ENCODE data around the gene BAAT.
"Not testable (repeated sequence)": the region's sequence is repeated elsewhere in the genome, so short reads cannot be mapped to it uniquely, and the experiment has no call there.

Gene BAAT

DNA sequence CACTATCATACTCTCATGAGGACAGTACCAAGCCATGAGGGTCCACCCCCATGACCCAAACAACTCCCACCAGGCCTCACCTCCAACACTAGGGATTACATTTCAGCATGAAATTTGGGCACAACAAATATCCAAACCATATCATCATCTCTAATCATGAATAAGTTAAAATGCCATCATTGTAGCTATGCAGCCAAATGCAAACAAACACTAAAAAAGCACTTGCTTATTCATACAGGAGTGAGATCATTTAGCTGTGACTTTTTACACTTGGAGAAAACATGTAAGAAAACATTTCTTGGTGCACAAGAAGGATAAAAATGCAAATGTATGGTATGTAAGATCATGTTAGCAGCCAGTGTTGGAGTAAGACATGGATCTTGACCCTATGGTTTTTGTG is 24.2 kb downstream of the BAAT start:
- no peak for DNase-seq (ENCODE audit: low read depth)

- no peak for DNase-seq (ENCODE audit: low read depth)
Measured at GRCh38 chr9:101359679-101360078, 25.1 kb downstream of the BAAT start.

DNA sequence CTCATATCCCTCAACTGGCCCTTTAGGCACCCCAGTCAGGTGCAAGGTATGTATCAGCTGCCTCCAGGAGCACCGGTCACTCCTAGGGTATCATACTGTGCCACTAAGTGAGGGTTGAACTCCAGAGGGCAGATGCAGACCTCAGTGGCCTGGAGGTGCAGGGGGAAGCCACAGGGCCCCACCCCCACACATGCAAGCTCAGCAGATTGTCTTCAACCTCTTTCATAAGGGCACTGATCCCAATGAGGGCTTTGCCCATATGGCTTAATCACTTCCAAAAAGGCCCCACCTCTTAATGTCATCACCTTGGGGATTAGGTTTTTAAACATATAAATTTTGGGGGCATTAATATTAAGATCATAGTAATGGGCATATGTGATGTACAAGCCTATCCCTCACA is 28.2 kb downstream of the BAAT start:
- DNase-seq (ENCODE audit: low read depth), result no peak

DNA sequence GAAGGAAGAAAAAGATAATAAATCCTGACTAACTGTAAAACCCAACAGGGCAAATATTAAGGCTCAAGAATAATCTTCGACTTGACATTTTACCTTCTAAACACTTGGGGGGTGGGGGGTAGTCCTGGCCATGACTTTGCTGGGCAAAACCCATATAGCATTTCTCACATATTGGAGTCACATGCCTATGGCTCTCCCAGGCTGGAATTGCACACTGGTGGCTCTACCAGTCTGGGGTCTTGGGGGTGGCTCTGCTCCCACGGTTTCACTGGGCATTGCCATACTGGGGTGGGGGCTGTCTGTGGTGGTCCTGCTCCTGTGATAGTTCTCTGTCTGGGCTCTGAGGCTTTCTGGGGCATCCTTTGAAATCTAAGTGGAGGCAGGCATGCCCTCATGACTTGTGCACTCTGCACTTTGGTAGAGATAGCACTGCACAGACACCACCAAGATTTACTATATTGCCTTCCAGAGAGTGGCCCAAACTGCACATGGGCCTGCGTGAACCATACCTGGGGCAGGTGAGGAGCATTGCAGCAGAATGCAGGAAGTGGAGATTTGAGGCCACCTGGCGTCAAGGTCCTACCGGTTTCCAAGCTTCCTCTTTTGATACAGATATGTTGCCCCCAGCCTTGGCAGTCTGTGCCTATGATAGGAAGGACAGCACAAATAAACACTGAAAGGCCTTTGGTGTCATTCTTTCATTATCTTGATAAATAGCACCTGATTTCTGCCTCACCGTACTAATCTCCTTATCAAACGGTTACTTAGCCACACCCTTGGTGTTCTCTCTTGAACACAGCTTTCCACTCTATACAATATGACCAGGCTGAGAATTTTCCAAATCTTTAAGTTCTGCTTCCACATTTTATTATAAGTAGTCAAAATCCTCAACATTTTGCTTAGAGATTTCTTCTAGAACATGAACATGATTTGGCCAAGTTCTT is 29.8 kb downstream of the BAAT start:
- no peak for DNase-seq (ENCODE audit: low read depth)

DNA sequence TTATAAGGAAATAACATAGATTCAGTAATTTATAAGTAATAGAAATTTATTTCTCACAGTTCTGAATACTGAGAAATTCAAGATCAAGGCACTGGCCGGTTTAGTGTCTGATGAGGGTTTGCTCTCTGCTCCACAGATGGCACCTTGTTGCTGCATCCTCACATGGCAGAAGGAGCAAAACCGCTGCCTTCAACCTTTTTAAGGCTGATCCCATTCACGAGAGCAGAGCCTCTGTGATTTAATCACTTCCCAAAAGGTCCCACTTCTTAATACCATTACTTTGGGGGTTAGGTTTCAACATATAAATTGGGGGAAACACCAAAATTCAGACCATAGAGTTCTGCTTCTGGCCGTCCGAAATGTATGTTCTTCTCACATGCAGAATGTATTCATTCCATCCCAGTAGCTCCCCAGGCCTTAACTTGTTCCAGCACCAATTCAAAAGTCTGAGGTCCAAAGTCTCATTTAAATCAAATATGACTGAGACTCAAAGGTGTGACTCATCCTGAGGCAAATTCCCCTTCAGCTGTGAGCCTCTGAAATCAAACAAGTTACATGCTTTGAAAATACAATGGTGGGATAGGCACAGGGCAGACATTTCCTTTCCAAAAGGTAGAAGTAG is 30.6 kb downstream of the BAAT start:
- DNase-seq (ENCODE audit: low read depth), result no peak

DNA sequence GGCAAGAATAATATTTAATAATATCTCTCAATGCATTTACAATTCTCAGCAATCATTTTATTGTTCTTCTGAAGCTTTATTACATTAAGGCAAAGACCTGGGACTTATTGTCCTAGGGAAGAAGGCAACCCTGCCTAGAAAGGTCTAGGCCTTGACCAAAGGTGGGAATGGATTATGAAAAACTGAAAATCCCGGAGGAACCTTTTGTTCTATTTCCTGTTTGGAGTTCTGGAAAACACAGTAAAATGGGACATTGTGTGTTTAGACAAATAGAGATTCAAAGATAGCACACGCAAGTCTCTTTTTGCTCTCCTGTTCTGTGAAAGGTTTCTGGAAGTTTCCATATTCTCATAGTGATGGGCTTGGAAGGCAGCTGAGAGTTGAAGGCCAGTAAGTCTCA is 31.1 kb downstream of the BAAT start:
- no peak for DNase-seq (ENCODE audit: low read depth)

DNA sequence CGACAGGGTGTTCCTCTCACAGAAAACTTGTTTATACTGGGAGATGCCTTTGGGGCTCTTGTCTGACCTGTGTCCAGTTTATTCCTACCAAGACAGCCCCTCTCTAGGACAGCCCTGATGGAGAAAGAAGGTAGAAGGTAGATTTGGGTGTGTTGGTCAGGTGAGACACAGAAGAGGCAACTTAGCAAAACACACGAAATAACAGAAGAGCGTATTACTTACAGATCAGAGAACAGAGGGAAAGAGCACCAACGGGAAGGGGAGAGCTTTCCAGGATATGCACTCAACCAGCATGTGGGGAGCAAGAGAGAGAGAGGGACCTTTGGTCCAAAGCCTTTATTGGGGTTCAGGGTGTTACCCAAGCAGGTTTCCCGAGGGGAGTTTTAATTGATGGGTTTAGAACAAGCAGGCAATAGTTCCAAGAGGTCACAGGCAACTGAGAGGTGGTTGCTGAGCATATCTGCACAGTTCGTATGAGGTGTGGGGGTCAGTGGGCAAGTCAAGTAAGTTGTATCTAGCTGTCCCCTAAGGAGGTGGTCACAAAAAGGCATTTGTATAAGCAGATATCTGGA is 31.8 kb downstream of the BAAT start:
- DNase-seq (ENCODE audit: low read depth), result no peak

- DNase-seq (ENCODE audit: low read depth), result no peak
Measured at GRCh38 chr9:101350285-101350684, 34.5 kb downstream of the BAAT start.

- no peak for DNase-seq (ENCODE audit: low read depth)
Measured at GRCh38 chr9:101342595-101342994, 42.2 kb downstream of the BAAT start.

- no peak for DNase-seq (ENCODE audit: low read depth)
Measured at GRCh38 chr9:101341958-101342357, 42.8 kb downstream of the BAAT start.

GRCh38 chr9:101337237-101337636 is 47.6 kb downstream of the BAAT start:
- DNase-seq (ENCODE audit: low read depth), result no peak

GRCh38 chr9:101336091-101336490 is 48.7 kb downstream of the BAAT start:
- DNase-seq (ENCODE audit: low read depth), result no peak

DNA sequence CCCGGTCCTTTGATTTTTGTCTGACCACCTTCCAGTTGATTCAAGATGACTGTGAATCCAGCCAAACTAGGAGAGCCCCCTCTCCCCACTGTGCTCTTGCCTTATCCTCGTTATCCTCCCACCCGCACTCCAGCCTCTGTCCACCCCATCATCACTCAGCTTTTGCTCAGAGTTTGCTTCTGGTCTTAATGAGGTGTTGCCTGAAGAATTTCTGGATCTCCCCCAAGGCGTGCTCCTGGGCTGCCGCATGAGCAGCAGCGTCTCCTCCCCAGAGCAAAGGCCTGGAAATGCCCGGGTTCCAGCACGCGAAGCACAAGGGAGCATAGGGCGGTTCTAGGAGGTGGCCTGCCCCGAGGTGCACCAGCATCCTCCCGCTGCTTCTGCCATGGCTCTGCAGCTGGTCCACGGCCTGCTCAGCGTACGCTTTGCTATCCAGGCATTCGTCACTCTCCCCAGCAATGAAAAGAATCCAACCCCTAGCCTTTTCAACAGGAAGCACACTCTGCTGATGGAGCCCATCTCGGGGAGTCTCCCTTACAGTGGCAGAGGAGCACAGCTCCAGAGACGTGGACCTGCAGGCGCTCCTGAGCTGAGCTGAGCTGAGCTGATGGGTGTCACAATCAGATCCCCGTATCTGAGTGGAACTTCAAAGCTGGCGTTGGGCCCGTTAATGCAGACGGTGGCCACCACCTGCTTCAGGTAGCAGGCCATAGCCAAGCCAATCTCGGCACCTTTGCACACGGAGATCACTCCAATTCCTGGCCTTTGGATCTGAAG is 50.7 kb downstream of the BAAT start:
- no peak for DNase-seq (ENCODE audit: low read depth)

GRCh38 chr9:101333490-101333889 is 51.3 kb downstream of the BAAT start:
- DNase-seq (ENCODE audit: low read depth), result no peak

- no peak for DNase-seq (ENCODE audit: low read depth)
Measured at GRCh38 chr9:101332362-101332761, 52.4 kb downstream of the BAAT start.

DNA sequence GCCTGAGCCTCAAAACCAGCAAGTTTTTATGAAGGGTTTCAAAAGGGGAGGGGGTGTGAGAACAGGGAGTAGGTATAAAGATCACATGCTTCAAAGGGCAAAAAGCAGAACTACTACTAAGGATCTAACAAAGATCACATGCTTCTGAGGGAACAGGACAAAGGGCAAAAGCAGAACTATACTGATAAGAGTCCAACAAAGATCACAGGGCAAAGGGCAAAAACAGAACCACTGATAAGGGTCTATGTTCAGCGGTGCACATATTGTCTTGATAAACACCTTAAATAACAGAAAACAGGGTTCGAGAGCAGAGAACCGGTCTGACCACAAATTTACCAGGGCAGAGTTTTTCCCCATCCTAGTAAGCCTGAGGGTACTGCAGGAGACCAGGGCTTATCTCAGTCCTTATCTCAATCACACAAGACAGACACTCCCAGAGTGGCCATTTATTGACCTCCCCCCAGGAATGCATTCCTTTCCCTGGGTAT is 57.3 kb downstream of the BAAT start:
- not testable (repeated sequence) for DNase-seq (ENCODE audit: low read depth)

GRCh38 chr9:101326501-101326900 is 58.3 kb downstream of the BAAT start:
- DNase-seq (ENCODE audit: low read depth), result no peak

DNA sequence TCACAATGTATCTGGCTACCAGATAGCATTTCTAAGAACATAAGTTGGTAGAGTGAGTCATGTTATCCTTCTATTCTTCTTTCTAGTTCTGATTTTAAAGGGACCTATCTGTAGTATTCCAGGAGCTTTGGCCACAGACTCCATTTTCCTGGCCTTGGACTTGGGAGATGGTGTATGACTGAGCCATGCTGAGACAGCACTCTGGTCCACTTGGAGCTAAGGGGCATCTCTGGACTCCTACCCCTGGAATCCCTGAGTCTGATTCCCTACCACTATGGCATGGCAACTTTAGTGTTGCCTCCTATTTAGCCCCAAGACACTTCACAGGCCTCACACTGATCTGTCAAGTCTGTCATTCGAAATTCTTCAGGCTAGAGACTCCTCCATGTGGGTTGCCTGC is 58.8 kb downstream of the BAAT start:
- no peak for DNase-seq (ENCODE audit: low read depth)

- no peak for DNase-seq (ENCODE audit: low read depth)
Measured at GRCh38 chr9:101325053-101325452, 59.8 kb downstream of the BAAT start.

- no peak for DNase-seq (ENCODE audit: low read depth)
Measured at GRCh38 chr9:101324245-101324804, 60.5 kb downstream of the BAAT start.

GRCh38 chr9:101323129-101323528 is 61.7 kb downstream of the BAAT start:
- DNase-seq (ENCODE audit: low read depth), result no peak

DNA sequence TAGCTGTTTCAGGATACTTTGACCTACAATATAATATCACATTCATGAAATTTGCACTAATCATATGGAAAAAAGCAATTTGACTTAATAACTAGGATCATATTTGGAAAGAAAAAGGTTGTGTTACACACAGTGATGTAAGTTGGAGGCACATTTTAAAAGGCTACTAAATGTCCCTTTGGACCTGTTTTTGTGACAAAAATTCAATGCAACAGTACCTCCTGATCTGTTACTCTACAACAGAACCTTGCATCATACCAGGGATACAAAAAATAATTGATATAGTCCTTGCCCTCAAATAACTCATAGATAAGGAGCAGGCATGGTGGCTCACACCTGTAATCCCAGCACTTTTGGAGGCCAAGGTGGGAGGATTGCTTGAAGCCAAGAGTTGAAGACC is 67.1 kb downstream of the BAAT start:
- DNase-seq (ENCODE audit: low read depth), result no peak

Measured in activated T-helper 9 cell treated with anti-CD3 and anti-CD28 coated beads, Interleukin-2, amount 50 U/mL, for 16 hours (primary cell).